HL-60/S4 treated with retinoic acid at 250 ng/mL for 4 days and 3 days (cell line): ENCODE results near the gene TMC6.

Experiments
- in situ Hi-C: fragments of 300-500 bp; cut with MboI; formaldehyde crosslinking; loops from 2 replicates; pipeline ENCODE4 v1.7.0; 2022; ENCODE audit warnings: low sequenced_read_pairs

Gene TMC6

GRCh38 chr17:78135858-78136500 lies 7.4 kb upstream of the TMC6 start:
- in situ Hi-C loops = no loop called here

GRCh38 chr17:78134899-78135385 lies 6.4 kb upstream of the TMC6 start:
- in situ Hi-C loops = no loop called here

GRCh38 chr17:78133971-78134898 lies 5.7 kb upstream of the TMC6 start:
- in situ Hi-C loops = no loop called here

GRCh38 chr17:78133179-78133951 lies 4.8 kb upstream of the TMC6 start:
- in situ Hi-C loops = no loop called here

GRCh38 chr17:78132767-78133178 lies 4.2 kb upstream of the TMC6 start:
- in situ Hi-C loops = no loop called here

GRCh38 chr17:78132084-78132676 lies 3.6 kb upstream of the TMC6 start:
- in situ Hi-C loops = no loop called here

- in situ Hi-C loops = no loop called here
Observed at GRCh38 chr17:78131172-78132083, 2.9 kb upstream of the TMC6 start.

- in situ Hi-C loops = no loop called here
Observed at GRCh38 chr17:78130437-78131101, 2.0 kb upstream of the TMC6 start, which contains the start of gene TMC8. TMC8 (plus strand) TSS chr17:78130771; CDS start chr17:78131589, 818 bp downstream.

- in situ Hi-C loops = no loop called here
Observed at GRCh38 chr17:78130090-78130436, 1.5 kb upstream of the TMC6 start.

- in situ Hi-C loops = no loop called here
Observed at GRCh38 chr17:78129351-78130089, 965 bp upstream of the TMC6 start.

- in situ Hi-C loops = no loop called here
Observed at GRCh38 chr17:78127888-78128550, 536 bp downstream of the TMC6 start.

GRCh38 chr17:78127239-78127887 lies 1.2 kb downstream of the TMC6 start:
- in situ Hi-C loops = no loop called here

- in situ Hi-C loops = no loop called here
Observed at GRCh38 chr17:78126895-78127238, 1.7 kb downstream of the TMC6 start.

GRCh38 chr17:78125976-78126894 lies 2.3 kb downstream of the TMC6 start:
- in situ Hi-C loops = no loop called here

GRCh38 chr17:78125138-78125913 lies 3.2 kb downstream of the TMC6 start:
- in situ Hi-C loops = no loop called here

- in situ Hi-C loops = no loop called here
Observed at GRCh38 chr17:78124836-78125137, 3.8 kb downstream of the TMC6 start.
